Hepatocyte (in vitro differentiated cells): ENCODE measurements around the gene FAM83E. TPM values are rescaled to one million over a fixed set of nuclear protein-coding genes. Genes with fewer than 3 reads are reported as not detected.
A peak's percentile ranks its signal among the peaks of the same experiment; 100 is the strongest.

Source experiments
- DNase-seq: peaks from one replicate; pipeline ENCODE4 v3.0.0-alpha.2; 2016; ENCODE audit warnings: low spot score
- H2AFZ ChIP-seq: fragments of 200-600 bp; sonication (generic); 2 replicates; pipeline ENCODE4 v1.6.0; 2016; ENCODE audit warnings: antibody characterized with exemption, mild to moderate bottlenecking
- H3K27ac ChIP-seq: fragments of 200-600 bp; sonication (generic); 2 replicates; pipeline ENCODE4 v1.5.1; 2016; ENCODE audit warnings: mild to moderate bottlenecking
- H3K27me3 ChIP-seq: fragments of 200-600 bp; sonication (generic); 2 replicates; pipeline ENCODE4 v1.6.1; 2016
- H3K36me3 ChIP-seq: fragments of 200-600 bp; sonication (generic); replicated peaks from 2 replicates; pipeline ENCODE4 v1.5.1; 2016; ENCODE audit warnings: low read depth; ENCODE audit not compliant: insufficient read depth
- H3K4me1 ChIP-seq: fragments of 200-600 bp; sonication (generic); 2 replicates; pipeline ENCODE4 v1.5.1; 2016; ENCODE audit warnings: mild to moderate bottlenecking, moderate library complexity; ENCODE audit not compliant: insufficient read depth
- H3K4me2 ChIP-seq: fragments of 200-600 bp; sonication (generic); 2 replicates; pipeline ENCODE4 v1.6.0; 2016
- H3K4me3 ChIP-seq: fragments of 200-600 bp; sonication (generic); 2 replicates; pipeline ENCODE4 v1.5.1; 2016; ENCODE audit warnings: mild to moderate bottlenecking
- H3K79me2 ChIP-seq: fragments of 200-600 bp; sonication (generic); 2 replicates; pipeline ENCODE4 v1.6.0; 2017; ENCODE audit warnings: mild to moderate bottlenecking
- H3K9me2 ChIP-seq: fragments of 200-600 bp; sonication (generic); replicated peaks from 2 replicates; pipeline ENCODE4 v1.6.0; 2017; ENCODE audit warnings: mild to moderate bottlenecking; ENCODE audit not compliant: insufficient read depth
- H3K9me3 ChIP-seq: fragments of 200-600 bp; sonication (generic); 2 replicates; pipeline ENCODE4 v1.5.1; 2016; ENCODE audit warnings: low read depth, mild to moderate bottlenecking
- H4K20me1 ChIP-seq: fragments of 200-600 bp; sonication (generic); 2 replicates; pipeline ENCODE4 v1.6.0; 2016; ENCODE audit warnings: mild to moderate bottlenecking; ENCODE audit not compliant: insufficient read depth, poor library complexity, severe bottlenecking
- EZH2 ChIP-seq: fragments of 200-600 bp; sonication (generic); IDR thresholded peaks from 2 replicates; pipeline ENCODE4 v1.6.1; 2016; ENCODE audit warnings: antibody characterized with exemption, mild to moderate bottlenecking, borderline replicate concordance
- EZH2phosphoT487 ChIP-seq: fragments of 200-600 bp; sonication (generic); IDR thresholded peaks from one replicate; pipeline ENCODE4 v1.6.1; 2018; ENCODE audit warnings: antibody characterized with exemption, mild to moderate bottlenecking, low read depth, moderate library complexity; ENCODE audit not compliant: unreplicated experiment, severe bottlenecking
- WGBS: methylation state at CpG from one replicate; pipeline ENCODE4 v1.1.6; 2016; ENCODE audit warnings: low lambda C conversion rate; ENCODE audit errors: missing lambda C conversion rate; 5-methylcytosine and 5-hydroxymethylcytosine counted together
- polyA plus RNA-seq: library from polyadenylated mRNA; unstranded; fragments of >200 nt; fragmentation: Nextera tagmentation; extraction: Ambion mirVana; gene quantifications from 2 replicates; pipeline ENCODE4 v1.2.1, GENCODE V29; 2016
- total RNA-seq: library from RNA; depleted of rRNA; stranded (reverse); fragments of >200 nt; gene quantifications from 2 replicates; pipeline ENCODE4 v1.2.3, GENCODE V29; 2014
- TF ChIP-seq, protein P1 (sequence below): fragments of 200-600 bp; sonication (generic); IDR thresholded peaks from 2 replicates; pipeline ENCODE4 v1.5.1; 2016; ENCODE audit warnings: antibody characterized with exemption, mild to moderate bottlenecking; ENCODE audit not compliant: poor library complexity

Gene FAM83E
- total and polyA plus RNA-seq, 2 experiments from 2014 or later, result 12.4 to 22.2 TPM

DNA sequence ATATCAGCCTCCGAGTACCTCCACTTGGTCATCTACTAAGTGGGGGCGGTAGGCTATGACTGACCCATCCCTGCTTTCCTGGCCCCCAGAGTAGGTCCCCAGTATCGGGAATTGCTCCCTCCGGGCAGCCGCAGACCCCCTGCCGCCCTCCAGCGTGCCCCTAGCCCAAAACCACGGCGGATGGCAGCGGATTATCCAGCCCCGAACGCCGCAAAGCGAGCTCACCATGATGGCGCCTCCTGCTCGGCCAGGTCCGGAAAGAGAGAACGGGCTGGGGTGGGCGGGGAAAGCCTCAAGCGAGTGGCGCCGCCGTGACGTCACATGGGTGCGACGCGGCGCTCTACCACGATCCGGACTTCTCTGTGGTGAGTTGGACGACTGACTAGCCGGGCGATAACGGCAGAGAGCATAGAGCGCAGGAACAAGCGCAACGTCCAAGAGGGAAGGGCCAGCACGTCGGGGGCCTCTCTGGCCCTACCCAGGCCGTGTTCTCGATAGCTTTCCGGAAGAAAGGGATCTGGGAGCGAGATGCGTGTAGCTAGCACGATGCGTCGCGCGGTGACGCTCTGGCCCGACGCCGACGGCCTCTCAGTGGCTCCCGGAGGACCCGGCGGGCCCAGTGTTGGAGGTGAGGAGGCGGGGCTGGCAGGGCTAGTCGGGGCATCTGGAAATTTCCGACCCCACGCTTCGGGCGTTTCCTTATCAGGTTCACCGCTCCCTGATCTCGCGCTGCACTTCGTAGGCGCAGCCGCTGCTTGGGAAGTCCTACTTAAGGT, 4.2 kb upstream of the FAM83E start, which contains the start of the genes RPL18 and SPHK2:
TSS of gene RPL18 (minus strand) at position 263 of the 776 bp plus-strand sequence. CDS start at position 228, 35 bp downstream.
TSS of gene SPHK2 (plus strand) at position 591 of the 776 bp plus-strand sequence. CDS start 1,009 bp downstream, outside the sequence.
- TF ChIP-seq EZH2phosphoT487 (no peak), EZH2 (no peak)
- TF ChIP-seq, protein P1, sequence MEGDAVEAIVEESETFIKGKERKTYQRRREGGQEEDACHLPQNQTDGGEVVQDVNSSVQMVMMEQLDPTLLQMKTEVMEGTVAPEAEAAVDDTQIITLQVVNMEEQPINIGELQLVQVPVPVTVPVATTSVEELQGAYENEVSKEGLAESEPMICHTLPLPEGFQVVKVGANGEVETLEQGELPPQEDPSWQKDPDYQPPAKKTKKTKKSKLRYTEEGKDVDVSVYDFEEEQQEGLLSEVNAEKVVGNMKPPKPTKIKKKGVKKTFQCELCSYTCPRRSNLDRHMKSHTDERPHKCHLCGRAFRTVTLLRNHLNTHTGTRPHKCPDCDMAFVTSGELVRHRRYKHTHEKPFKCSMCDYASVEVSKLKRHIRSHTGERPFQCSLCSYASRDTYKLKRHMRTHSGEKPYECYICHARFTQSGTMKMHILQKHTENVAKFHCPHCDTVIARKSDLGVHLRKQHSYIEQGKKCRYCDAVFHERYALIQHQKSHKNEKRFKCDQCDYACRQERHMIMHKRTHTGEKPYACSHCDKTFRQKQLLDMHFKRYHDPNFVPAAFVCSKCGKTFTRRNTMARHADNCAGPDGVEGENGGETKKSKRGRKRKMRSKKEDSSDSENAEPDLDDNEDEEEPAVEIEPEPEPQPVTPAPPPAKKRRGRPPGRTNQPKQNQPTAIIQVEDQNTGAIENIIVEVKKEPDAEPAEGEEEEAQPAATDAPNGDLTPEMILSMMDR, result no peak
- H4K20me1 ChIP-seq, result peaks cover 34% of the 10 kb centered on the region
- H3K27me3 ChIP-seq, result no peaks in the 10 kb centered on the region
- peak within 1 kb of the TSS; percentile 13 for H2AFZ ChIP-seq
- H3K27ac ChIP-seq, result peak within 1 kb of the TSS; percentile 86
- no peaks in the 10 kb centered on the region for H3K9me2 ChIP-seq
- H3K36me3 ChIP-seq, result no peaks in the 10 kb centered on the region
- 1% methylated on average over 53 of the region's 69 CpGs for WGBS
- peak within 1 kb of the TSS; percentile 61 for H3K4me3 ChIP-seq
- peak; percentile 99 for DNase-seq
- H3K79me2 ChIP-seq, result peaks cover 33% of the 10 kb centered on the region
- no peaks in the 10 kb centered on the region for H3K9me3 ChIP-seq
- H3K4me2 ChIP-seq, result peak within 1 kb of the TSS; percentile 99
- H3K4me1 ChIP-seq, result peaks cover 36% of the 10 kb centered on the region

DNA sequence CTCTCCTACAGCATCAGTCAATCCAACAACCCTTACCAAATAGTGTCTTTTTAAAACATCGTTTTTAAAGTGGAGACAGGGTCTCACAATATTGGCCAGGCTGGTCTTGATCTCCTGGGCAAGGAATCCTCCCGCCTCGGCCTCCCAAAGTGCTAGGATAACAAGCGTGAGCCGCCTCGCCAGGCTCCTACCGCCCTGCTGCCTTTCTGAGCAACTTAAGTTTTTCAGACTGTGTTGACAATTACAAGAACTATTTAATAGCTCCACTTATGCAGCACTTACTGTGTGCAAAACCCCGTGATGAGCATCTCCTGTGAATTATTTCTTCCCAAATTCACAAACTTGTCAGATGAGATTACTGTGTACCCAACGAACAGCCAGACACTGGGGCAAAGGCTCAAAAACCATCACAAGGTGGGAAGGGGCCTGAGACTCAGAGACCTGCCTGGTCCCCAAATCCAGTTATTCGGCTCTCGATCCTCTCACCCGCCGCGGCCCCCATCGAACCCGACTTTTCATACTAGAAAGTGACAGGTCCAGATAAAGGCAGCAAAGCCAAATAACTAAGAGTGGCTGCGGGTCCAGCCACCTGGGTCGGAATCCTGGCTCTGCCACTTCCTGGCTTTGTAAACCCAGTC, 3.5 kb upstream of the FAM83E start:
- H3K79me2 ChIP-seq, result peaks cover 40% of the 10 kb centered on the region
- no peaks in the 10 kb centered on the region for H3K27me3 ChIP-seq
- H3K27ac ChIP-seq, result peak overlapping the region; percentile 86
- no peaks in the 10 kb centered on the region for H3K36me3 ChIP-seq
- peaks cover 34% of the 10 kb centered on the region for H4K20me1 ChIP-seq
- no peaks in the 10 kb centered on the region for H3K9me3 ChIP-seq
- WGBS, result 2% methylated on average over 18 of the region's 18 CpGs
- no peak for TF ChIP-seq EZH2phosphoT487
- no peak for TF ChIP-seq EZH2
- TF ChIP-seq, protein P1, result no peak
- peak overlapping the region; percentile 61 for H3K4me3 ChIP-seq
- H2AFZ ChIP-seq, result no peak overlapping the region
- DNase-seq, result peak; percentile 24
- no peaks in the 10 kb centered on the region for H3K9me2 ChIP-seq
- H3K4me2 ChIP-seq, result peak overlapping the region; percentile 99
- H3K4me1 ChIP-seq, result peaks cover 38% of the 10 kb centered on the region

DNA sequence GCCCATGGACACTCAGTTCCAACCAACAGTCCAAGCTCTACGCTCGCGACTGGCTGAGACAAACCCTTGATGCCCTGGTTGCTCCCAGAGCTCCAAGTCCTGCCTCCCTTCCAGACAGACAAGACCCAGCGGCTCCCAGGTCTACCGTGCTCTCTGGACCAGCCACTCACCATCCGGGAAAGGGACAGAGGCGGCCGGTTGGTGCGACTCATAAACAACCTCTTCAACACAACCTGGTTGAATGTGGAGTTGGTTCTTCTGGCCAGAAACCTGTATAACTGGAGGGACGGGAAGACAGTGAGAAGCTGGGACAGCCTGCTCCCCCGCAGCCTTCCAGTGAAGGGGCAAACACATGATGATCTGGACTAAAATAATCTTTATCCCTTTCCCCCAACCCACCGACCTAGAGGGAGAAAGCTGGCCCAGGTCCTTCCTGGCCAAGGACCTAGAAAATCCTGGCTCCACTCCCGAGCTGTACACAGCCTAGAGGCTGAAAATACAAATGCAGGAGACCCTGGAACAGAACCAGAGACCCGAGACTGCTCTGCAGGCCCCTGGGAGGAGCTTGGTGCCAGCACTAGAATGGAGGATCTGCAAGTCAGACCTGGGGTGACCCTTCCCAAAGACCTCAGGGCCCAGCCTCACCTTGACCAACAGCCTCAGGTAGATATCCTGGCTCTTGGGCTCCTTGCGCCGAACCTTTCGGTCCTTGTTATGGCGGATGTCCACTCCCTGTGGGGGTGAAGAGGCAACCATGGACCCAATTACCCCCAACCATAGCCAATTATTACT, 2.5 kb upstream of the FAM83E start:
- Histone ChIP-seq H3K36me3 (no peaks in the 10 kb centered on the region), H3K4me1 (peaks cover 29% of the 10 kb centered on the region)

More for the DNA sequence above, 2.5 kb upstream of the FAM83E start:
- no peak for TF ChIP-seq EZH2
- no peak for TF ChIP-seq EZH2phosphoT487
- TF ChIP-seq, protein P1, result no peak
- Histone ChIP-seq H2AFZ (no peak overlapping the region), H3K27ac (peak overlapping the region; percentile 86), H3K4me3 (peak overlapping the region; percentile 61), H3K4me2 (peak overlapping the region; percentile 99), H4K20me1 (peaks cover 34% of the 10 kb centered on the region), H3K9me2 (no peaks in the 10 kb centered on the region), H3K79me2 (peaks cover 40% of the 10 kb centered on the region), H3K9me3 (no peaks in the 10 kb centered on the region), H3K27me3 (no peaks in the 10 kb centered on the region)
- peak; percentile 14 for DNase-seq
- WGBS, result 77% methylated on average over 18 of the region's 18 CpGs
